ENCODE measurements around the gene AXIN1.

DNA sequence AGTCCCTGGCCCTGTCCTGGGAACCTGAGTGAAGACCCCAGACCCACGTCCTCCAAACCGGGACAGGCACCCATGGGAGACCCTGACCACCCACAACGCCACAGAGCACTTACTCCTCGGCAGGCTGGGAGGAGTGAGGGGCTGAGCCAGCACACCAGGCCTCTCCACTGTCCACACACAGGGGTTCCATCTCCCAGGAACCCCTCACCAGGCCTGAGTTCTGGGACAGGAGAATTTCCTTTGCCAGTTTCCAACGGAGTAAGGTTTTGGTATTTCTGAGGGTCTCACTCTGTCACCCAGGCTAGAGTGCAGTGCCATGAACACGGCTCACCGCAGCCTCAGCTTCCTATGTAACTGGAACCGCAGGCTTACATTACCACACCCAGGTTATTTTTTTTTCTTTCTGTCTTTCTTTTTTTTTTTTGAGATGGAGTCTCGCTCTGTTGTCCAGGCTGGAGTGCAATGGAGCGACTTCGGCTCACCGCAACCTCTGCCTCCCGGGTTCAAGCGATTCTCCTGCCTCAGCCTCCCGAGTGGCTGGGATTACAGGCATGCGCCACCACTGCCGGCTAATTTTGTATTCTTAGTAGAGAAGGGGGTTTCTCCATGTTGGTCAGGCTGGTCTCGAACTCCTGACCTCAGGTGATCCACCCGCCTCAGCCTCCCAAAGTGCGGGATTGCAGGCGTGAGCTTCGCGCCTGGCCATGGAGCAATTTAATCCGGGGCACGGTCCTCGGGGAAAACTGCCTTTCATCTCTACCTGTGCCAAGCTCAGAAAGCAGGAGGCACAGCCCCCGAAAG lies 27.6 kb upstream of the AXIN1 start:
- TF ChIP-seq POLR2A (IDR thresholded peaks at IDR 0.05; ENCODE audit: control extremely low read depth in 1 of 2, low read depth in 2 of 2, low read length in 2 of 2) (no peak), GTF2F1 (IDR thresholded peaks at IDR 0.05; ENCODE audit: borderline replicate concordance, low read depth, low read length) (no peak), MAFK (IDR thresholded peaks at IDR 0.05; ENCODE audit: low read depth, low read length) (no peak), GABPA (IDR thresholded peaks at IDR 0.05; ENCODE audit: borderline replicate concordance, insufficient read depth, low read length) (no peak), TBP (IDR thresholded peaks at IDR 0.05; ENCODE audit: low read depth, low read length) (no peak), SP1 (IDR thresholded peaks at IDR 0.05; ENCODE audit: low read depth, low read length) (no peak), POLR2AphosphoS5 (IDR thresholded peaks at IDR 0.05; ENCODE audit: low read depth, low read length) (no peak), CHD1 (IDR thresholded peaks at IDR 0.05; ENCODE audit: low read depth, low read length) (no peak)
- TF ChIP-seq, protein P1, sequence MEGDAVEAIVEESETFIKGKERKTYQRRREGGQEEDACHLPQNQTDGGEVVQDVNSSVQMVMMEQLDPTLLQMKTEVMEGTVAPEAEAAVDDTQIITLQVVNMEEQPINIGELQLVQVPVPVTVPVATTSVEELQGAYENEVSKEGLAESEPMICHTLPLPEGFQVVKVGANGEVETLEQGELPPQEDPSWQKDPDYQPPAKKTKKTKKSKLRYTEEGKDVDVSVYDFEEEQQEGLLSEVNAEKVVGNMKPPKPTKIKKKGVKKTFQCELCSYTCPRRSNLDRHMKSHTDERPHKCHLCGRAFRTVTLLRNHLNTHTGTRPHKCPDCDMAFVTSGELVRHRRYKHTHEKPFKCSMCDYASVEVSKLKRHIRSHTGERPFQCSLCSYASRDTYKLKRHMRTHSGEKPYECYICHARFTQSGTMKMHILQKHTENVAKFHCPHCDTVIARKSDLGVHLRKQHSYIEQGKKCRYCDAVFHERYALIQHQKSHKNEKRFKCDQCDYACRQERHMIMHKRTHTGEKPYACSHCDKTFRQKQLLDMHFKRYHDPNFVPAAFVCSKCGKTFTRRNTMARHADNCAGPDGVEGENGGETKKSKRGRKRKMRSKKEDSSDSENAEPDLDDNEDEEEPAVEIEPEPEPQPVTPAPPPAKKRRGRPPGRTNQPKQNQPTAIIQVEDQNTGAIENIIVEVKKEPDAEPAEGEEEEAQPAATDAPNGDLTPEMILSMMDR (IDR thresholded peaks at IDR 0.05; ENCODE audit: control extremely low read depth in 1 of 3, insufficient read depth in 1 of 3, low read depth in 1 of 3, low read length in 3 of 3), result no peak
